Smooth muscle cell (in vitro differentiated cells): ENCODE measurements around the gene GFI1B. TPM values are rescaled to one million over a fixed set of nuclear protein-coding genes. Genes with fewer than 3 reads are reported as not detected.
A peak's percentile ranks its signal among the peaks of the same experiment; 100 is the strongest.

Source experiments
- DNase-seq: peaks from one replicate; lab custom pipeline; 2025; ENCODE audit not compliant: unreplicated experiment; lab: John Stamatoyannopoulos, UW
- H2AFZ ChIP-seq: fragments of 200-600 bp; sonication (generic); 2 replicates; pipeline ENCODE4 v1.6.0; 2016; ENCODE audit warnings: antibody characterized with exemption, low read depth, mild to moderate bottlenecking
- H3F3A ChIP-seq: fragments of 200-600 bp; sonication (generic); 2 replicates; pipeline ENCODE4 v1.6.0; 2017; ENCODE audit warnings: antibody characterized with exemption, low read depth
- H3K27ac ChIP-seq: fragments of 200-600 bp; sonication (generic); 2 replicates; pipeline ENCODE4 v1.5.1; 2016; ENCODE audit warnings: low read depth, mild to moderate bottlenecking
- H3K27me3 ChIP-seq: fragments of 200-600 bp; sonication (generic); 2 replicates; pipeline ENCODE4 v1.6.1; 2016; ENCODE audit warnings: low read depth, mild to moderate bottlenecking
- H3K36me3 ChIP-seq: fragments of 200-600 bp; sonication (generic); 2 replicates; pipeline ENCODE4 v1.5.1; 2016; ENCODE audit warnings: low read depth
- H3K4me1 ChIP-seq: fragments of 200-600 bp; sonication (generic); 2 replicates; pipeline ENCODE4 v1.5.1; 2016; ENCODE audit warnings: low read depth
- H3K4me2 ChIP-seq: fragments of 200-600 bp; sonication (generic); 2 replicates; pipeline ENCODE4 v1.6.0; 2016; ENCODE audit warnings: mild to moderate bottlenecking
- H3K4me3 ChIP-seq: fragments of 200-600 bp; sonication (generic); 2 replicates; pipeline ENCODE4 v1.5.1; 2016; ENCODE audit warnings: mild to moderate bottlenecking
- H3K79me2 ChIP-seq: fragments of 200-600 bp; sonication (generic); 2 replicates; pipeline ENCODE4 v1.6.0; 2016; ENCODE audit warnings: low read depth, mild to moderate bottlenecking
- H3K9ac ChIP-seq: fragments of 200-600 bp; sonication (generic); 2 replicates; pipeline ENCODE4 v1.6.0; 2016; ENCODE audit warnings: low read depth
- H3K9me3 ChIP-seq: fragments of 200-600 bp; sonication (generic); replicated peaks from 2 replicates; pipeline ENCODE4 v1.5.1; 2016; ENCODE audit warnings: low read depth
- H4K20me1 ChIP-seq: fragments of 200-600 bp; sonication (generic); 2 replicates; pipeline ENCODE4 v1.6.0; 2016; ENCODE audit warnings: low read depth
- CTCF ChIP-seq: fragments of 200-600 bp; sonication (generic); IDR thresholded peaks from 2 replicates; pipeline ENCODE4 v1.5.1; 2017; ENCODE audit warnings: borderline replicate concordance, mild to moderate bottlenecking, antibody characterized with exemption; ENCODE audit not compliant: insufficient read depth, poor library complexity, severe bottlenecking
- WGBS: methylation state at CpG from one replicate; pipeline ENCODE4 v1.1.7; 2016; ENCODE audit warnings: low lambda C conversion rate; 5-methylcytosine and 5-hydroxymethylcytosine counted together
- polyA plus RNA-seq: library from polyadenylated mRNA; unstranded; fragments of >200 nt; fragmentation: Nextera tagmentation; extraction: Ambion mirVana; gene quantifications from 2 replicates; pipeline ENCODE4 v1.2.1, GENCODE V29; 2016
- total RNA-seq: library from RNA; depleted of rRNA; stranded (reverse); fragments of >200 nt; gene quantifications from 2 replicates; pipeline ENCODE4 v1.2.3, GENCODE V29; 2014

The GFI1B gene
- total and polyA plus RNA-seq, 2 experiments from 2014 or later, result not detected

GRCh38 chr9:132943651-132944293, 34.7 kb upstream of the GFI1B start:
- peaks cover 55% of the 10 kb centered on the region for H3K79me2 ChIP-seq
- peaks cover 45% of the 10 kb centered on the region for H4K20me1 ChIP-seq
- no peak for TF ChIP-seq CTCF
- peak overlapping the region; percentile 92 for H3K4me3 ChIP-seq
- H3K4me2 ChIP-seq, result peak overlapping the region; percentile 95
- H2AFZ ChIP-seq, result peak overlapping the region; percentile 50
- no peaks in the 10 kb centered on the region for H3K27me3 ChIP-seq
- WGBS, result 3% methylated on average over 18 of the region's 25 CpGs
- H3K9me3 ChIP-seq, result no peaks in the 10 kb centered on the region
- peaks cover 10% of the 10 kb centered on the region for H3K4me1 ChIP-seq
- H3F3A ChIP-seq, result no peaks in the 10 kb centered on the region
- H3K27ac ChIP-seq, result peak overlapping the region; percentile 99
- peak overlapping the region; percentile 99 for H3K9ac ChIP-seq
- no peaks in the 10 kb centered on the region for H3K36me3 ChIP-seq
- DNase-seq, result no peak

- no peak for TF ChIP-seq CTCF
- H4K20me1 ChIP-seq, result peaks cover 38% of the 10 kb centered on the region
- H3K79me2 ChIP-seq, result peaks cover 47% of the 10 kb centered on the region
- peak within 1 kb of the TSS; percentile 86 for H2AFZ ChIP-seq
- peak within 1 kb of the TSS; percentile 99 for H3K9ac ChIP-seq
- H3F3A ChIP-seq, result no peaks in the 10 kb centered on the region
- DNase-seq, result peak; percentile 97
- under 1% methylated on average over 60 of the region's 72 CpGs for WGBS
- no peaks in the 10 kb centered on the region for H3K9me3 ChIP-seq
- H3K4me2 ChIP-seq, result peak within 1 kb of the TSS; percentile 95
- H3K27ac ChIP-seq, result peak within 1 kb of the TSS; percentile 99
- peak within 1 kb of the TSS; percentile 92 for H3K4me3 ChIP-seq
- H3K36me3 ChIP-seq, result no peaks in the 10 kb centered on the region
- H3K4me1 ChIP-seq, result peaks cover 10% of the 10 kb centered on the region
- no peaks in the 10 kb centered on the region for H3K27me3 ChIP-seq
Observed at GRCh38 chr9:132944294-132945185, 34.0 kb upstream of the GFI1B start, which contains the start of gene TSC1. Gene TSC1, minus strand, starts transcription at chr9:132944616. Its CDS starts 15,744 bp downstream, at chr9:132928872.

GRCh38 chr9:132945186-132946130, 33.0 kb upstream of the GFI1B start:
- DNase-seq, result no peak
- H3F3A ChIP-seq, result no peaks in the 10 kb centered on the region
- H3K4me2 ChIP-seq, result peak overlapping the region; percentile 95
- TF ChIP-seq CTCF, result no peak
- no peaks in the 10 kb centered on the region for H3K36me3 ChIP-seq
- H3K4me3 ChIP-seq, result peak overlapping the region; percentile 92
- H3K9me3 ChIP-seq, result no peaks in the 10 kb centered on the region
- peaks cover 38% of the 10 kb centered on the region for H3K79me2 ChIP-seq
- H2AFZ ChIP-seq, result peak overlapping the region; percentile 86
- peaks cover 10% of the 10 kb centered on the region for H3K4me1 ChIP-seq
- peak overlapping the region; percentile 99 for H3K27ac ChIP-seq
- no peaks in the 10 kb centered on the region for H3K27me3 ChIP-seq
- H4K20me1 ChIP-seq, result peaks cover 28% of the 10 kb centered on the region
- WGBS, result 70% methylated on average over 23 of the region's 23 CpGs
- peak overlapping the region; percentile 99 for H3K9ac ChIP-seq
